Activated CD8-positive, alpha-beta memory T cell treated with anti-CD3 and anti-CD28 coated beads for 4 hours (primary cell): ENCODE results near the gene DENND2C.
"Not testable (repeated sequence)": the region's sequence is repeated elsewhere in the genome, so short reads cannot be mapped to it uniquely, and the experiment has no call there.

Experiments used
- DNase-seq, 2 donors: peaks; one replicate each; pipeline ENCODE4 v3.0.0-alpha.2; 2020; ENCODE audit warnings: low read depth in 2 of 2

DENND2C gene

GRCh38 chr1:114597949-114598348 is 71.9 kb downstream of the DENND2C start:
- no peak for DNase-seq

GRCh38 chr1:114595602-114596001 is 74.2 kb downstream of the DENND2C start:
- DNase-seq, result no peak

DNA sequence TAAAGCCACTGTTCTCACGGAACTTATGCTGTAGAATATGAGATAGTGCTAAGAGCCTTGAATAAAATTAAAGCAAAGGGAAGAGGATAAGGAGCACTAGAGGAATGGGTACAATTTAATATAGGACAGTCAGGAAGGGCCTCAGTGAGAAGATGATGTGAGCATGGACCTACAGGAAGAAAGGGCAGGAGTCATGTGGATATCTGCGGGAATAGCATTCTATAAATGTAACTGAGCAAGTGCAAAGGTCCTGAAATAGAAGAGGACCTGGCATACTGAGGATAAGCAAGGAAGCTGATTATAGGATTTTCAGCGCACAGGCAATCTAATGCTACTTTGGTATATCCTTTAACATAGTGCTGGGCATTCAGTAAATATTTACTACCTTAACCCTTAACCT is 75.8 kb downstream of the DENND2C start:
- no peak for DNase-seq

GRCh38 chr1:114589122-114589521 is 80.7 kb downstream of the DENND2C start:
- no peak for DNase-seq

DNA sequence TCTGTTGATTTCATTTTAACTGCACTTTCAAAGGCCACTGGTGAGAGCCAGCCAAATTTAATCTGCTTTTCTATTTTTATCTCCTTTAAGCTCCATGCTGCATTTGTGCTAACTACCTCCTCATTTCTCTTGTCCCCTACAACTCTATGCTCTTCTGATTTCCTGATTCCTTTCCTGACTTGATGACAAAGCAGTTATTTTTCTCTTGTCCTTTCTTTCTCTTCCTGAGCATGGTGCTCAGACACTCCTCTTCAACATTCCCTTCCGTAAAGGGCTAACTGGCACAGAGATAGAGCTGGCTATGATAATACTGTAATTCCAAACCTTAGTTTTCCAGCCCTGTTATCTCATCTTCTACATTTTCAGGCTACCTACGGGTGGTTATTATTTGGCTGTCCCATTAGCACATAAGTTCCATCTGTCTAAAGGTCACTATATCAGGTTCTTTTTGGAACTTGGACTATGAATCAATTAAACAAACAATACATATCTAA is 81.6 kb downstream of the DENND2C start:
- no peak for DNase-seq

- DNase-seq, result no peak
Observed at GRCh38 chr1:114587203-114587991, 82.5 kb downstream of the DENND2C start.

DNA sequence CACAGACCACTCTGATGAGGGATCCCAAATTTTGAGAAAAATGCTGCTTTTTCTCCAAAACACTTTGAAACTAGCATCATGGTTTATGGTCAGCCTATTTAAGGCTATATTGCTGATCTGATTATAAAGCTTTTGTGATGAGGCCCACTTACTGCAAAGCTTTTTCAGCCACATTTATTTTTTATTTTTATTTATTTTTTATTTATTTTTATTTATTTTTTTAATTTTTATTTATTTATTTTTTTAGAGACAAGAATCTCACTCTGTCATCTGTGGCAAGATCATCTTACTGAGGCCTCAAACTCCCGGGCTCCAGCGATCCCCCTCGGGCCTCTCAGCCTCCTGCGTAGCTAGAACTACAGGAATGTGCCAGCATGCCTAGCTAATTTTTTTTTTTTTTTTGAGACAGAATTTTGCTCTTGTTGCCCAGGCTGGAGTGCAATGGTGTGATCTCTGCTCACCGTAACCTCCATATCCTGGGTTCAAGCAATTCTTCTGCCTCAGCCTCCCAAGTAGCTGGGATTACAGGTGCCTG is 83.3 kb downstream of the DENND2C start:
- no peak for DNase-seq

- no peak for DNase-seq
Observed at GRCh38 chr1:114585231-114585630, 84.6 kb downstream of the DENND2C start.

- peak; percentile 90 to 96 for DNase-seq
Observed at GRCh38 chr1:114581335-114582287, 88.2 kb downstream of the DENND2C start, which contains the start of gene BCAS2. Gene BCAS2 (minus strand): TSS chr1:114581615. CDS start chr1:114581591, 24 bp downstream.

DNA sequence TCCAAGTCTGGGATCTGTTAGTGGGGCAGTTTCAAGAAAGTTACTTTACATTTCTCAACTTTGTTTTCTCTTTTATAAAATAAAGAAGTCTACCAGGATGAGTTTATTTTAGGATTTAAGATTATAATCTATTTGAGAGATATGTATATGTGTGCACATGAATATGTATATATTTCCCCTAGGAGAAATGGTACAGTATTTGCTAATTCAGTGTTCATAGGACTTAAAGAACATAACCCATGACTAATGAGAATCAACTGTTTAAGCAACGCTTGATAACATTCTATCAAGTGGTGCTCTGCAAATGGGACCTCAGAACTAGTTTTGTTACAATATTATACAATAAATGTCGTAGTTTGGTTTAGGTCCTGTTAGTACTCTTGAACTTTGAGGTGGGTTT is 95.5 kb downstream of the DENND2C start:
- no peak for DNase-seq

- DNase-seq, result no peak
Observed at GRCh38 chr1:114564141-114564540, 105.7 kb downstream of the DENND2C start.

DNA sequence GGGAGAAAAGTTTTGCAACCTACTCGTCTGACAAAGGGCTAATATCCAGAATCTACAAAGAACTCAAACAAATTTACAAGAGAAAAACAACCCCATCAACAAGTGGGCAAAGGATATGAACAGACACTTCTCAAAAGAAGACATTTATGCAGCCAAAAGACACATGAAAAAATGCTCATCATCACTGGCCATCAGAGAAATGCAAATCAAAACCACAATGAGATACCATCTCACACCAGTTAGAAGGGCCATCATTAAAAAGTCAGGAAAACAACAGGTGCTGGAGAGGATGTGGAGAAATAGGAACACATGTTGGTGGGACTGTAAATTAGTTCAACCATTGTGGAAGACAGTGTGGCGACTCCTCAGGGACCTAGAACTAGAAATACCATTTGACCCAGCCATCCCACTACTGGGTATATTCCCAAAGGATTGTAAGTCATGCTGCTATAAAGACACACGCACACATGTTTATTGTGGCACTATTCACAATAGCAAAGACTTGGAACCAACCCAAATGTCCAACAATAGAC is 106.8 kb downstream of the DENND2C start:
- not testable (repeated sequence) for DNase-seq

DNA sequence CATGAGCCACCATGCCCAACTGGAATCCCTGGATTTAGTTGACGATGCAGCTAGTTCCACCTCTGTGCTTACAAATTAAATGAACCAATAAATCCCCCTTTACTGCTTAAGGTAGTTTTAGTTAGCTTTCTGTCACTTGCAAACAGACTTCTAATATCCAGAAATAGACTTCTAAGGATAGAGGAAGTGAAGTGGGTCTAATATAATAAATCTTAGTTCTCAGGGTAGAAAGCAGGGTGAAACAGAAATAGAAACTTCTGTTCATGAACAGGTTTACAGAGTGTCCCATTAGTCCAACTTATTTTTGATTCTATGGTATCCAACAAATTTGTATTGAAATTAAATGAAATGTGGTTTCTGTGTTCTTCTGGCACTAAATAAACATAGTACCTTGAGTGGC is 108.5 kb downstream of the DENND2C start:
- DNase-seq, result no peak

DNA sequence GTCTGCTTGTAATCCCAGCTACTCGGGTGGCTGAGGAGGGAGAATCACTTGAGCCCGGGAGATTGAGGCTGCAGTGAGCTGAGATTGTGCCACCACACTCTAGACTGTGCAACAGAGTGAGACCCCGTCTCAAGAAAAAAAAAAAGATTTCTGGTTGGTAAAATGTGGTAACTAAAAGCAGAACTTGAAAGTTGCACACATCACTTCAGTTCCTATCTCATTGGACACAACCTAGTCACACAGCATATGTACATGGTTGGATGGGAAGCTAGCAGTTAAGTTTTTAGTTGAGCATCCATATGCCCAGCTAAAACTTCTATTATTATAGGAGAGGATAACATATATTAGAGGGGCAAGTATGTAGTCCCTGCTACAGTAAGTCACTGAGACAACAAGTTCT is 110.5 kb downstream of the DENND2C start:
- no peak for DNase-seq

GRCh38 chr1:114558544-114558943 is 111.3 kb downstream of the DENND2C start:
- DNase-seq, result no peak

- DNase-seq, result no peak
Observed at GRCh38 chr1:114554577-114554976, 115.3 kb downstream of the DENND2C start.

GRCh38 chr1:114552106-114552639 is 117.7 kb downstream of the DENND2C start:
- DNase-seq, result no peak

DNA sequence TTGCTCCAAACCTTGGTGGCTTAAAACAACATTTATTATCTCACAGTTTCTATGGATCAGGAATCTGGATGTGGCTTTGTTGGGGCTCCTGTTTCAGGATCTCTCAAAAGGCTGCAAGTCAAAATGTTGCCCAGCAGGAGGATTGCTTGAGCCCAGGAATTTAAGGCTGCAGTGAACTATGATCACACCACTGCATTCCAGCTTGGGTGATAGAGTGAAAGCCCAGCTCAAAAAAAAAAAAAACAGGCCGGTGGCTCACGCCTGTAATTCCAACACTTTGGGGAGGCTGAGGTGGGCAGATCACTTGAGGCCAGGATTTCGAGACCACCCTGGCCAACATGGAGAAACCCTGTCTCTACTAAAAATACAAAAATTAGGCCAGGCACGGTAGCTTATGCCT is 118.4 kb downstream of the DENND2C start:
- no peak for DNase-seq

- no peak for DNase-seq
Observed at GRCh38 chr1:114550336-114550735, 119.5 kb downstream of the DENND2C start.

DNA sequence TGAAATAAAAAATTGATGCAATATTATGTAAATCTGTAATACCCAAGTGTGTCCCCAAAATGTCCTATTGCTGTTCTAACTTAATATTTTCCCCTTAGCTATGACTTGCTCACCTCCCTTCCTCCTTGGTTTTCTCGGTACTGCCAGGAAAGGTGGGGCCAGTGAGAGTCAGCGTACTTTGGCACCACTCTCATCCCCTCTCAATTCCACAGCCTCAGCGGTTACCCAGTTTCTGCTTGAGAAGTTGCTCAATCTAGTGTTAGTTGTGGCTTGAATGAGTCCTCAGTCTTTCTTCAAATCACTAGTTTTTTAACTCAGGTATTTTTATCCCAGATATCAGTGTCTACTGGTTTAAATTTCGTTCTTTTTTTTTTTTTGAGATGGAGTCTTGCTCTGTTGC is 120.7 kb downstream of the DENND2C start:
- no peak for DNase-seq

GRCh38 chr1:114547076-114547475 is 122.8 kb downstream of the DENND2C start:
- DNase-seq, result no peak

GRCh38 chr1:114545796-114546195 is 124.1 kb downstream of the DENND2C start:
- DNase-seq, result no peak
